ENCODE data around the gene GOLGA6A.

DNA sequence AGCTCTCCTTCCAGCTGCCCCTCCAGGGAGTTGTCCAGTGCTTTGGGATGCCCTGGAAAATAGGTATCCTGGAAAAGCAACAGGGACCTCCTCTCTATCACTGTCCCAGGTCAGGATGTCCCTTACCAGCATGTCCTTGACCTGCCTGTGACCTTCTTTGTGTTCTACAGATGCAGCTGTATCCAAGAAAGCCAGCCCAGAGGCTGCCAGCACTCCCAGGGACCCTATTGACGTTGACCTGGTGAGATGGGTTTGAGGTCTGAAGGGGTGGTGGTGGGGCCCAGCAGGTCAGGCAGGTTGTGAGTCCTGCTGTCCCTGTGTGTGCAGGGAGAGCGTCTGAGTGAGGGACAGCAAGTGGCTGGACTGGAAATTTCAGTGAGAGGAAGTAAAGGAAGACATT, 57.7 kb downstream of the GOLGA6A start:
- TF ChIP-seq, protein P1, sequence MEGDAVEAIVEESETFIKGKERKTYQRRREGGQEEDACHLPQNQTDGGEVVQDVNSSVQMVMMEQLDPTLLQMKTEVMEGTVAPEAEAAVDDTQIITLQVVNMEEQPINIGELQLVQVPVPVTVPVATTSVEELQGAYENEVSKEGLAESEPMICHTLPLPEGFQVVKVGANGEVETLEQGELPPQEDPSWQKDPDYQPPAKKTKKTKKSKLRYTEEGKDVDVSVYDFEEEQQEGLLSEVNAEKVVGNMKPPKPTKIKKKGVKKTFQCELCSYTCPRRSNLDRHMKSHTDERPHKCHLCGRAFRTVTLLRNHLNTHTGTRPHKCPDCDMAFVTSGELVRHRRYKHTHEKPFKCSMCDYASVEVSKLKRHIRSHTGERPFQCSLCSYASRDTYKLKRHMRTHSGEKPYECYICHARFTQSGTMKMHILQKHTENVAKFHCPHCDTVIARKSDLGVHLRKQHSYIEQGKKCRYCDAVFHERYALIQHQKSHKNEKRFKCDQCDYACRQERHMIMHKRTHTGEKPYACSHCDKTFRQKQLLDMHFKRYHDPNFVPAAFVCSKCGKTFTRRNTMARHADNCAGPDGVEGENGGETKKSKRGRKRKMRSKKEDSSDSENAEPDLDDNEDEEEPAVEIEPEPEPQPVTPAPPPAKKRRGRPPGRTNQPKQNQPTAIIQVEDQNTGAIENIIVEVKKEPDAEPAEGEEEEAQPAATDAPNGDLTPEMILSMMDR (IDR thresholded peaks at IDR 0.05; ENCODE audit: low read length), result no peak
- TF ChIP-seq EZH2 (IDR thresholded peaks at IDR 0.05; ENCODE audit: borderline replicate concordance, low read length), result no peak

All from OCI-LY1 (cell line).